ENCODE results near the gene MACROD2.

MACROD2 gene

DNA sequence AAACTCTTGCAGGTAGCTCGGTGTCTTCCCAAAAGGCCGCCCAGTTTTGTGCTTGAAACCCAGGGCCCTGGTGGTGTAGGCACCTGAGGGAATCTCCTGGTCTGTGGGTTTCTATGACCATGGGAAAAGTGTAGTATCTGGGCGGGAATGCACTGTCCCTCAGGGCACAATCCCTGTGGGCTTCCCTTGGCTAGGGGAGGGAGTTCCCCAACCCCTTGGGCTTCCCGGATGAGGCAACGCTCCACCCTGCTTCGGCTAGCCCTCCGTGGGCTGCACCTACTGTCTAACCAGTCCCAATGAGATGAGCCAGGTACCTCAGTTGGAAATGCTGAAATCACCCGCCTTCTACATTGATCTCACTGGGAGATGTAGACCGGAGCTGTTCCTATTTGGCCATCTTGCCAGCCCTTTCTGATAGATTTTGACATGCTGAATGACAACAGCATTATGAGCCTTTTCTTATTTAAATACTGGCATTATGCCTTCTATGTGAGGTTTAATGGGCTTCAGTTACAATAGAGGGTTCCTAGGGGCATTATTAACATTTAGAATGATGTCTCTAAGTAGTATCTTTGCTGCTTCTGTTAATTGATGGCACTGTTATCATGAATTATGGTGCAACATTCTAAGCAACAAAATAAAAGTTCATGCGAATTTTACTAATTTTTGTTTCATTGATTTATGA is 475.8 kb downstream of the MACROD2 start:
- no peak for DNase-seq (ENCODE audit: low spot score)

GRCh38 chr20:14477125-14477524 is 481.8 kb downstream of the MACROD2 start:
- DNase-seq (ENCODE audit: low spot score) = no peak

DNA sequence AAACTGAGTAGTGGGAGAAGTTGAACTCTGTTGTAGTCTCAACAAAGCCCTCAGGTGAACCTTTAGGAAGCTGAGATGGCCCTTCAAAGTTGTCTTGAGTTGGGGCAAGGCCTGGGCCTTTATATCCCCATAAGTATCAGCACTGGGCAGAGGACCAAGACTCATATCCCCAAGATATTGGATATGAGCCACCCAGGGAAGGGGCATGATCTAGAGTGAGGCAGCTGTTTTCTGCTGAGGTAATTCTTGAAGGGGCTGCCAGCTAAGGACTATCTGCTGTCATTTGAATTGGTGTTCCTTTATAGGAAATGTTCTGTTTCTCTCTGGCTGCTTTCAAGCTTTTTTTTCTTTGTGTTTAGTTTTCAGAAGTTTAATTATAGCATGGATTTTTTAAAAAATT is 482.8 kb downstream of the MACROD2 start:
- DNase-seq (ENCODE audit: low spot score) = no peak

GRCh38 chr20:14481863-14482262 is 486.5 kb downstream of the MACROD2 start:
- no peak for DNase-seq (ENCODE audit: low spot score)

DNA sequence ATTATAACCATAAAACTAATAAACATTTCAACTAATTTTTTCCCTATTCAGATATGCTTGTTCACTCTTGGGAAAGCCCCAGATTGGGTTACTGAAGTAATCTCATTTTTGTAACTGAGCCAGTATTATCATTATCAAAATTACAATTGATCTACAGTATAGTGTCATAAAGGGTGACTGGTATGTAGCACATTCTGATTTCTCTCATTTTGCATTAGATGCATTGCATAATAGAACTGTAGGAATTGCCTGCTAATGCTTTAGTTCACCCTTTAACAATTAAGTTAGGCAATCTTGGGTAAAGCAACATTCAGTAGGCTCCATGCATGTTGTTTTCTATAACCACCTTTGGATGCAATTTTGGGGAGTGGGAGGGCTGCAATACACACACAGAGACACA is 492.9 kb downstream of the MACROD2 start:
- no peak for DNase-seq (ENCODE audit: low spot score)

GRCh38 chr20:14488756-14489479 is 493.6 kb downstream of the MACROD2 start:
- DNase-seq (ENCODE audit: low spot score) = no peak

GRCh38 chr20:14489544-14489943 is 494.2 kb downstream of the MACROD2 start:
- no peak for DNase-seq (ENCODE audit: low spot score)

- DNase-seq (ENCODE audit: low spot score) = no peak
These were observed 496.1 kb downstream of the MACROD2 start for GRCh38 chr20:14491436-14491835.

- no peak for DNase-seq (ENCODE audit: low spot score)
These were observed 498.1 kb downstream of the MACROD2 start for GRCh38 chr20:14493408-14493807.

- DNase-seq (ENCODE audit: low spot score) = no peak
These were observed 499.0 kb downstream of the MACROD2 start for GRCh38 chr20:14494355-14494754.

- DNase-seq (ENCODE audit: low spot score) = no peak
These were observed 499.8 kb downstream of the MACROD2 start for GRCh38 chr20:14495066-14495465.

DNA sequence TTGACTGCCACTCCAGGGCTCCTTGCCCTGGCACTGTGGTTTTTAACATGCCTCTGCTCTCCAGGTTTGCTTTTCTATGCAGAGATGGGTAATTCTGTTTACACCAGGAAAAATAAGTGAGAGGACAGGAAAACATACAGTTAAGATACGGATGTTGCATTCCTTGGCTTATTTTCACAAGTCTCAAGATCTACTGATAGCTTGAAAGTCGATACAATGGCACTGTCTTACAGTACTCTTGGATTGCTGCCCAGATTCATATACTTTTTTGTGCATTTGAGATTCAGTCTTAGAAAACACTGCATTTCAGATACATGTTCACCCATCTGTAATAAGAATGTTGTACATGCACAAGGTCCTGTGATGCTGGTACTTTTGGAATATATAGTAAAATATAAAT is 501.7 kb downstream of the MACROD2 start:
- no peak for DNase-seq (ENCODE audit: low spot score)

- no peak for DNase-seq (ENCODE audit: low spot score)
These were observed 503.5 kb downstream of the MACROD2 start for GRCh38 chr20:14498772-14499171.

- no peak for DNase-seq (ENCODE audit: low spot score)
These were observed 510.2 kb downstream of the MACROD2 start for GRCh38 chr20:14505476-14505875.

DNA sequence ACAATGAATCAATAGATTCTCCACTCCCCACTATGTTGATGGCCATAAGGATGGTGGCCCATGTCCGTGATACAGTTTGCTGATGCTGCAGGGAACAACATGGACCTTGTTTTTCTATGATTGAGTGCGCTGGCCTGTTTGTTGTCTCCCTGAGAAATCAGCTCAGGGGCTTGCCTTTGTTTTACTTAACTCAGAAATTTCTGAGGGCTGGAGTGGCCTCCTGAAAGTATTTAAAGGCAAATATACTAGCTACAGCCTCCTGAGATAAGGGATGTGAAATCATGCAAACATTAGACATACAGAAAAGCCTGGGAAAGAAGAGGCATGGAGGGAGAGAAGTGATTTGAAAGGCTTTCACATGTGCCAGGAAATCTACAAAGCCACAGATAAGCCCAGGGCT is 512.4 kb downstream of the MACROD2 start:
- no peak for DNase-seq (ENCODE audit: low spot score)

DNA sequence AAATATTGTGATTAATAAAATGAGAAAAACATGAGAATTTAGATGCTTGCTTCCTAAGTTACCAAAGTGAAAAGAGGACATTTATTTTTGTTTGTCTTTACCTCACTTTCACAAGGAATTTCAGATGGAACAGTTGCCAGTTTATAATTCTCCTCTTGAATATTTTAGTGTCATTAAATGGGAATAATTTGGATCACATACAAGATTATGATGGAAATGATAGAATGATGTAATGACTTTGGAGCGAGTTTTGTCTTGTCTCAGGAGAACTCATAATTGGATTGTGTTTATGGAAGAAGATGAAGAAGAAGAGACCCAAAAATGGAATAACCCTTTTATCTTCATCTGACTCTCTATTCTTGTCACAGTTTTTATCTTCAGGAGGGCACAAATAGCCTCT is 515.0 kb downstream of the MACROD2 start:
- DNase-seq (ENCODE audit: low spot score) = no peak

GRCh38 chr20:14512839-14513238 is 517.5 kb downstream of the MACROD2 start:
- DNase-seq (ENCODE audit: low spot score) = no peak

DNA sequence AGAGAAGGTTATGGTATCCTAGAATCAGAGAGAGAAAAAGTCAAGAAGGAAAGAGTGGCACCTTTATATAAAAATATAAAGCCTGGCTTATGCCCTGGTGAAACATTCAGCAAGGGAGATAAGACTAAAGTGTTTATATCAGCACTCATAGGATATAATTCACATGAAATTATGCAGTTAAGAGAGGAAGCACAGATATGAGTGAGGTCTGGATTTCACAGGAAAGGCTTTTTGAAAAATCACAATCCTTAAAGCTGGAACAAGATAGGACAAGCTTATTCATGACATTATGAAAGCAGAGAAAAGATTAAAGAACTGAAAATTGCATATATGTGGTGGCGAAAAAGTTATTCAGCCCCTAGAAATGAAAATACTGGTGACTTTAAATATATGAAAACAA is 523.3 kb downstream of the MACROD2 start:
- DNase-seq (ENCODE audit: low spot score) = no peak

GRCh38 chr20:14521016-14521415 is 525.7 kb downstream of the MACROD2 start:
- DNase-seq (ENCODE audit: low spot score) = no peak

GRCh38 chr20:14521436-14521835 is 526.1 kb downstream of the MACROD2 start:
- peak; percentile 45 for DNase-seq (ENCODE audit: low spot score)

GRCh38 chr20:14522595-14522994 is 527.3 kb downstream of the MACROD2 start:
- DNase-seq (ENCODE audit: low spot score) = no peak

GRCh38 chr20:14523090-14523489 is 527.8 kb downstream of the MACROD2 start:
- DNase-seq (ENCODE audit: low spot score) = no peak

DNA sequence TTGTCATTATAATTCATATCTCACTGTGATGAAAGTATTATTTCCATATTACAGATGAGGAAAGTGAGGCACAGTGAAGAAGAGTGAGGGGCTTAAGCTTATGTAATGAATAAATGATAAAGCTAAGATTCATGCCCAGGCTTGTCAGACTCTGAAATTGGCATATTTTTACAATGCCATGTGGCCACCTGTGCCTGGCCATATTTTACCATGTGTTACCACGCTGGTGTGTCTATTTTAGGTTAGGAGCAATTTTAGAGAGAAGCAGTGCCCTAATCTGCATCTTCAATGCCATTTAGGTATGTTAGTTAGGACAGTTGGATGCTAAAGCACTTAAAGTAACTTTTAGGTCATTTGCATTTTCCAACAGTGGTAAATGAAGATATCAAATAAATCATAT is 530.1 kb downstream of the MACROD2 start:
- no peak for DNase-seq (ENCODE audit: low spot score)

DNA sequence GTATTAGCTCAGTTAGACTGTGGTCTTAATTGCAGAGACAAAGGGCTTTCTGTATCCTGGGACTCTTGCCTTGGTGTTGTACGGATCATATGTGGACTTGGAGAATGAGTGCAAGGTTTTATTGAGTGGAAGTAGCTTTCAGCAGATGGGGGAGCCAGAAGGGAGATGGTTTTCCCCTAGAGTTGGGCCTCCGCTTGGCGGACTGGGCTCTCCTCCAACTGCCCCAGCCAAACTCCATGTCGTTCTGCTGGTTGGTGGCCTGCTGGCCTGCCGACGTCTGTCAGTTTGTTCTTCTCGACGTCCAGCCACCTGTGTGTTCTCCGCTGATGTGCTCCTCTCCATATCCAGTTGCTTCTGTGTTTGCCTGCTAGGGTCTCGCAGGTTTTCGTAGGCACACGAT is 531.6 kb downstream of the MACROD2 start:
- DNase-seq (ENCODE audit: low spot score) = no peak
